Suppressor macrophage treated with lipopolysaccharide for 4 hours (primary cell): ENCODE results near the gene N4BP3.

Source experiments
- DNase-seq: peaks from one replicate; pipeline ENCODE4 v3.0.0-alpha.2; 2020

N4BP3 gene

DNA sequence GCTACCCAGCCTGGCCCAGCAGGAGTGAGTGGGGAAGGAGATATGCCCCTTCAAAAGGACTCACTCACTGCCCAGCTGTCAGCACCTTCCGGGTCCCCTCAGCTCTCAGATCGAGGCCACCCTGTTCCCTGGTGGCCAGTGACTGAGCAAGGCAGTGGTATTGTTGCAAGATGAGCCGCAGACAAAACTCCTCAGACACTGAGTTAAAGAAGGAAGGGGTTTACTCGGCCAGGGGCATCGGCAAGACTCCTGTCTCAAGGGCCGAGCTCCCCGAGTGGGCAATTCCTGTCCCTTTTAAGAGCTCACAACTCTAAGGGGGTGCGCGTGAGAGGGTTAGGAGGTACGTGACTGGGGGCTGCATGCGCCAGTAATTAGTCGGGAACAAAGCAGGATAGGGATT lies 9.7 kb upstream of the N4BP3 start:
- DNase-seq, result no peak

DNA sequence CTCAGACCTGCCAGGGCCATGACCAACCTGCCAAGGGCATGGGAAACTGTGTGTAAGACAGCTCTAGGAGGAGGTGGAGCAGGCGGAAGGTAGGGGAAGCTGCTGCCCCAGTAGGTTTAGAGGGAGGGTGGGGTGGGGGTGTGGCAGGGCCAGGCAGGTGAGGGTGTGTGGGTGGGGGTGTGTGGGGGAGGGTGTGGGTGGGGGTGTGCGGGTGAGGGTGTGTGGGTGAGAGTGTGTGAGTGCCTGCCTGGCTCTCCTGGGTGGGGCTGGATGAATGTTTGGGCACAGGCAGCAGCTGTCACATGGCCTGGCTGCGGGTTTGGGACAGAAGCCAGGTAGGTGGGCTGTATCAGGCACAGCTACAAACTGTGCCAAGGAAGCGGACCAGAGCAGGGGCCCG lies 8.8 kb upstream of the N4BP3 start:
- DNase-seq, result no peak

DNA sequence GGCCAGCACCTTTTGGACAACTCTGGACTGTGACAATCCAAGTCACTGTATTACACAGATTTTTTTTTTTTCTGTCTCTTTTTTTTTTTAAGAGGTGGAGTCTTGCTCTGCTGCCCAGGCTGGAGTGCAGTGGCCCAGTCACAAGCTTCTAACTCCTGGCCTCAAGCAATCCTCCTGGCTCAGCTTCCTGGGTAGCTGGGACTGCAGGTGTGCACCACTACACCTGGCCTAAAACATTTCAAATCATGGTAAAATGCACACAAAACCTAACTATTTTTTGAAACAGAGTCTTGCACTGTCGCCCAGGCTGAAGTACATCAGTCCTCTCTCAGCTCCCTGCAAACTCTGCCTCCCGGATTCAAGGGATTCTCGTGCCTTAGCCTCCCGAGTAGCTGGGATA lies 7.2 kb upstream of the N4BP3 start:
- DNase-seq, result no peak

DNA sequence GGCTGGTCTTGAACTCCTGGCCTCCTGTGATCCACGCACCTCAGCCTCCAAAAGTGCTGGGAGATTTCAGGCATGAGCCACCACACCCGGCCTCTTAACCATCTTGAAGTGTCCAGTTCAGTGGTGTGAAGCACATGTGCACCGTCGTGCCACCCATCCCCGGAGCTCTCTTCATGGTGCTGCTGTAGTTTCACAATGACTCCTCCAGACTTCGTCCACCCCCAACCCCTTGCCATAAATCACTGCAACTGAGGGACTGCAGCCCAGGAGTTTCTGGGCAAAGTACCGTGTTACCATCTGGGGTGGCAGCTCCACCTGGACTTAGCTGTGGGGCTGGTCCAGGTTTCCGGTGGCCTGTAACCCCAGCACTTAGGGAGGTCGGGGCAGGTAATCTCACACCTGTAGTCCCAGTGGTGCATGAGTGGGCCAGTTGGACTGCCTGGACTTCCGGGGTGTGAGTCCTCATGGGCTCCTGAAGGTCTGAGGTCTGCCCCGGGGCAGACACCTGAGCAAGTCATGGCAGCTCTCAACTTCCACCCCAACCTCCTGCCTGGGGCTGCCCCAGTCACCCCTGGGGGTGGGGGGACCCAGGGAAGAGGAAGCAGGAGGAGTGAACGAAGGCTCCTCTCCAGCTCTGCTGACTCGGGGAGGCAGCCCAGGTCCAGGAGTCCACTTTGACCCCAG lies 6.6 kb upstream of the N4BP3 start:
- no peak for DNase-seq

DNA sequence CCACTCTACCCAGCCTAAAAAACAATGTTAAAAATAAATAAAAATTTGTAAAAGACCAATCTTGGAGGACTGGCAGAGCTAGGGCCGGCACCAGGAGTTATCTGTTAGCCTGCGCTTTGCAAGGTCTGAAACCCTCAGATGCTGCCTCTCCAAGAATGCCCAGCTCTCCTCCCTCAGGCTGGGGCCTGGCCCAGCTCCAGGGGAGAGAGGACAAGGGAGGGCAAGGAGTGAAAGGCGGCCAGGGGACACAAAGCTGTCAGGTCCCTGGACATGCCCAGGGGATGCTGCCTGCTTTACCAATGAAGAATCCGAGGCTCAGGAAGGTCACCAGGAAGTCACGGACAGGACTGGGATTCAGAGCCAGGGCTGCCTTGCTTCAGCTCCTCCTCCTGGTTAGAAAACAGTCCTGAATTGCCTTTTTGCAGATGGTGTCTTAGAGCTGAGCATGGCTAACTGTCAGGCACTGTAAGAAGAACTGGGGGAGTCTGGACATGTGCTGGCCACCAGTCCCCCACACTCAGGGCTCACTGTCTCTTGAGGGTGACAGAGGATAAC lies 5.5 kb upstream of the N4BP3 start:
- no peak for DNase-seq

DNA sequence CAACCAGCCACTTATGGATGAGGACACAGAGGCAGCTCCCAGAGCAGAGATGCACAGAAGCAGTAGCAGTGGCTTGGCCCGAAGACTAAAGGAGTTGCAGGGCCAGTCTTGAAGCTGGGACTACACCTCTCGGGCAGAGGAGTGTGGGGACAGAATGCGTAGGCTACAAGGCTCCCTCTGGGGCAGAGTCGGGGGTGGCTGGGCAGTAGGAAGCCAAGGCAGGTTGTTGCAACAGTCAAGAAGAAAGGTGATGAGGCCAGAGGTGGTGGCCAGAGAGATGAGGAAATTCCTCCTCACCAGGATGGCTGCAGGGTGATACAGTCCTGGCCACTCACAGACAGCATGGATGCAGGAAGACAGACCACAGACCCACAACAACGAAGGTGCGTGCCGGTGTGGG lies 4.9 kb upstream of the N4BP3 start:
- no peak for DNase-seq

DNA sequence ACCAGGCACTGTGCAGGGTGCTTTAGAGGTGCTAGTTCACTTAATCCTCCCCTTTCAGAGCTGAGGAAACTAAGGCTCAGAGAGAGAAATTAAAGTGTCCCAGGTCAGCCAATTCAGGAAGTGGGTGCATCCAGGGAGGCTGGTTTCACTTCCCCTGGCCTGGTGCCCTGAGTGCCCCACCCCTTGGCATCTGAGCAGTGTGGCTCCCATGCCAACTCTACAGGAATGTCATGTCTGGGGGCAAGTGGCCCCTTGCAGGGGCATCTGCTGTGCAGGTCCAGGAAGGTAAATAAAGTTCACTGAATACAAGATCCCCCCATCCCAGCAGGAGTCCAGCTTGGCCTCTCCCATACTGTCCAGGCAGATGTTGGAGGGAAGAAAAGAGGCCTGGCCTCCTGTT lies 4.4 kb upstream of the N4BP3 start:
- DNase-seq, result peak; percentile 37

DNA sequence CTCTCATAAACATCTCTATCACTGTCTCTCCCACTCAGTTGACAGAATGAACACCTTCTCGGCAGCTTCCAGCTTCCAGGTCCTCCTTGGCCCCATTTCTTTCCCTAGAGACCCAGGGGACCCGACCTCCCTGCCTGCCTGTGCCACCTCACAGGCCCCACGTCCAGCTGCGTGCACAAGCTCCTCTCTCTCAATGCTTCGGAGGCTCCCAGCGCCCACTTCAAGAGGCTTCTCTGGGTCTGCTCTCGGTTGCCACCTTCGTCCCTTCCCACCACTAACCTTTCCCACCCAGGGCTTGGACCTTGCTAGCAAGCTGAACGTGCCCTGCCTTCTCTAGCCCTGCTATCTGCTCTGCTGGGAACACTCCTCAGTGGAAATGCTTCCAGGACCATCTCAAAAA lies 2.8 kb upstream of the N4BP3 start:
- no peak for DNase-seq

DNA sequence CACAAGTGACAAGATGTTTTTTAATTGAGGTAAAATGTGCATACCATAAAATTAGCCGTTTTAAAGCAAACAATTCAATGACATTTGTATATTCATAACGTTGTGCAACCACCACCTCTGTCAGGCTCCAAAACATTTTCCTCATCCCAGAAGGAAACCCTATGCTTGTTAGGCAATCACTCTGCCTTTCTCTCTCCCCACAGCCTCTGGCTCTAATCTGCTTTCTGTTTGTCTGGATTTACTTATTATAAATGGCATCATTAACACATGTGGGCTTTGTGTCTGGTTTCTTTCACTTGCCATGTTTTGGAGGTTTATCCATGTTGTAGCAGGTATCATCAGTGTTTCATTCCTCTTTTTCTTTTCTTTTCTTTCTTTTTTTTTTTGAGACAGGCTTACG lies 1.4 kb upstream of the N4BP3 start:
- DNase-seq, result peak; percentile 25

DNA sequence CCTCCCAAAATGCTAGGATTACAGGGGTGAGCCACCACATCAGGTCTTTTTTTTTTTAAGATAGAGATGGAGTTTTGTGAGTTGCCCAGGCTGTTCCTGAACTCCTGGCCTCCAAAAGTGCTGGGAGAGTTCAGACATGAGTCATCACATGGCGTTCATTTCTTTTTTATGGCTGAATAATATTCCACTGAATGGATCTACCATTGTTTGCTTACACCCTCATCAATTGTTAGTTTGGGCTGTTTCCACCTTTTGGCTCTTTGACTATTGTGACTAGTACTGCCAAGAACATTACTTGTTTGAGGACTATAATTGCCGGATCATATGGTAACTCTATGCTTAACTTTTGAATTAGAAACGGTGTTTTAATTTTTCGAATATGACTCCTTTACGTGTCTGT lies 787 bp upstream of the N4BP3 start:
- DNase-seq, result no peak

DNA sequence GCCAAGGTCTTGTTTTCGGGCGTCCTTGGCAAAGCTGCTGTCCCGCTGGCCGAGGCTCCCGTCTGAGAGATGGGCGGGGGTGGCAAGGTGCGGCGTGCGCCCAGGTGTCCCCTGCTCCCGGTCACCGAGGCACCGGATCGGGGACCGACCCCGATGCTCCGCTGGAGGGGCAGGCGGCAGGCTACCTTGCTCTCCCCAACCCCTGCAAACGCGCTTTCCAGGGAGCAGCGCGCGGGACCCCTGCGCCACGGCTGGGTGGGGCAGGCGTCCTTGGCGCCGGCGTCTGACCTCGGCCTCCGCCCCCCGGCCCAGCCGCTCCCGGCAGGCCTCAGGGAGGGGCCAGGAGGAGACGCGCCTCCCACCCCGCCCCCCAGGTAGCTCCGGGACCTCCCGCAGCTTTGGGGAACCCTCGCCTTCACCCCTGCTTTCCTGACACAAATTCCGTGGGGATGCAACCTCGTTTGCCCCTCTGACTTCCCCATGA lies 551 bp downstream of the N4BP3 start:
- DNase-seq, result no peak

DNA sequence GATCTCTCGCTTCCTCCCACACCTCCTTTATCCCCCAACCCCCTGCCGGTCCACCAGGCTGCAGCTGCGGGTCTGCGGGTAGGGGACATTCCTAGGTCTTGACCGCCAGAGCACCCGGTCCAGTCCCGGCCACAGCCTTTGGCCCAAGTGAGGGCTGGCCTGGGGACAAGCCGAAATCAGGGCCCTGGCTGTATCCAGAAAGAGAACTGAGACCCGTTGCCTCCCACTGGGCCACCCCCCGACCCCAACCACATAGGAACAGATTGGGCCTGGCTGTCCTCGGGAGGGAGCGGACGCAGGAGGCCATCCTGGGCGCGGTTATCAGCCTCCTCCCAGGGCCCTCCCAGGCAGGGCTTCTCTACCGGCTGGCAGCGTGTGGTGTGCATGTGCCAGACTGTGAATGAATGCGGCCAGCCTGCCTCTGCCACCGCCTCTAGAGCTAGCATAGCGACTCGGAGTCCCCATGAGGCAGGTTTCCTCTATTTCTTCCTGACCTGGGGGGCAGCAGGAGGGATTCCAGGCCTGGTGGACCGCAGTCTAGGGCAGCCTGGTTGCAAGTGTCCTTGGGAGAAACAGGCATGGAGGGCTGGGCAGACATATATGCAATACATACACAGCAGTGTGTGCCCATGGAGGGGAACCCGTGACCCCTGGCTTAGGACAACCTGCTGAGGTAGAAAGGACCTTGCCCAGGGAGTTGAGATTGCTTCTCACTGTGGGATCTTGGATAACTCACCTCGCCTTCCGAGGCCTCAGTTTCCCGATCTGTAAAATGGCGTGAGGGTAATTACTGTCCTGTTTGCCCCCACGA lies 1.2 kb downstream of the N4BP3 start:
- no peak for DNase-seq

DNA sequence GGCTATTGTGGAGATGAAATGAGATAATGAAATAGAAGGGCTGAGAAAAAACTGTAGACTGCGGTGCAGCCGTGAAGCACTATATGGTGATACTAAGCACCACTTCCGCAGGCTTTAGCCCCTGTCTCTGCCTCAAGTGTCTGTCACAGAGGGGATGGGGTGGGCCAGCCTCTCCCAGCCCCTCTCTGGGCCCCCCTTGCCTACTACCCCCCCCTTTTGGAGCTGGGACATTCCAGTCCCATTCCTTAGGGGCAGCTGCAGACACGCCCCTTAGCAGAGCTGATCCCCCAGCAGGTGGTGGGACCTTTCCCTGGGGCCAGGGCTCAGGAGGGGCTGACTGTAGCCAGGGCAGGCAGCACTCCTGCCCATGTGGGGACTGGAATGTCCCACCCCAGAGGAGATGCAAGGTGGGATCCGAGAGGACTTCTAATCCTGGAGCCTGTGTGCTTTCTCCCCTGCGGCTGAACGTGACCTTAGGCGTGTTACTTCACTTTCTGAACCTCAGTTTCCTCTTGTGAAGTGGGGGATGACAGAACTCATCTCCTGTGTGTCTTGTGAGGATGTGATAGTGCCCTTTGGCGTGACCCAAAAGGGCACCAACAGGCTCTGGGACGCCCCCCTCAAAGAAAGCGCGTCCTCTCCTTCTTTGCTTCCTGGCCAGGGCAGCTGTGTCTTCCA lies 1.9 kb downstream of the N4BP3 start:
- no peak for DNase-seq

DNA sequence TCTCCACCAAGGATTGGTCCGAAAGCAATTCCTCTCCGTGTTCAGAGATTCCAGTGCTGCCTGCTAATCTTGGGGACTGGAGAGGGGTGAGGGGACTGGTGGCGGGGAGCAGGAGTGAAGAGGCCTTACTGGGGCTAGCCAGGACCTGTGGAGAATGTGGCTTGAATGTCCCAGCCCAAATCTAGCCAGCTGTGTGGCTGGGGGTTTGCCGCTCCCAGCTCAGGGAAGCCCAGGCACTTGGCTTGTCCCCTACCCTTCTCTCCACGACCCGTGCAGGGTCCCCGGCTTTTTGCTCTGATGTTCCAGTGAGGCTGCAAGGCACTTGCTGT lies 2.4 kb downstream of the N4BP3 start:
- no peak for DNase-seq

DNA sequence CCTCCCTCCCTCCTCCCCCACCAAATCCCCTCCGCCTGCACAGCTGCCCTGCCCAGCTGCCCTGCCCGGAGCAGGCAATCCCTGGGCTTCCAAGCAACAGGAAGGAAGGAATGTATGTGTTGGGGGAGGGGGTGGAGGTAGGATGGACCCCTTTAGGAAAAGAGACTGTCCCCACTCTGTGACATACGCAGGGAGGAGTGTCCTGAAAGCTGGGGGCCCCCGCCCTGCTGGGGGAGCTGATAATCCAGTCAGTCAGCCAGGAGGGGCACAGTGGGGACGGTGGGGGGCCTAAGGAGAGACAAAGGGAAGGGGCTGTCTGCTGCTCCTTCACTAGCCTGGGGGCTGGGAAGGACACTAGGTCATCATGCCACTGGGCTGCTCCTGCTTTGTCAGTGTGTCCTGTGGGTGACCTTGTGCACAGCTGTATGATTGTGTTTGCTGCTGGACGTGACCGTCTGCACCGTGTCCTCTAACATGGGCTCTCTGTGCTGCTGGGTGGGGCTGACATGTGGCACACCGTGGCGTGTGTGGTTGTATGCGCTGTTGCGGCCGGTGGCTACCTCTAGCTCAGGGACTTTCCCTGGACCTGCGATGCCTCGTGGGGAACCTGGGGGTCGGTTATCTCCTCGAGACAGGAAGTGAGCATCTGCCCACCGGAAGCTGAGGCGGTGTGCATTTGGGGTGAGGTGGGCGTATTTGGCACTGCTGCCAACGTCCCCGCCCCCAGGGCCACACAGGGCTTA lies 3.0 kb downstream of the N4BP3 start:
- no peak for DNase-seq

DNA sequence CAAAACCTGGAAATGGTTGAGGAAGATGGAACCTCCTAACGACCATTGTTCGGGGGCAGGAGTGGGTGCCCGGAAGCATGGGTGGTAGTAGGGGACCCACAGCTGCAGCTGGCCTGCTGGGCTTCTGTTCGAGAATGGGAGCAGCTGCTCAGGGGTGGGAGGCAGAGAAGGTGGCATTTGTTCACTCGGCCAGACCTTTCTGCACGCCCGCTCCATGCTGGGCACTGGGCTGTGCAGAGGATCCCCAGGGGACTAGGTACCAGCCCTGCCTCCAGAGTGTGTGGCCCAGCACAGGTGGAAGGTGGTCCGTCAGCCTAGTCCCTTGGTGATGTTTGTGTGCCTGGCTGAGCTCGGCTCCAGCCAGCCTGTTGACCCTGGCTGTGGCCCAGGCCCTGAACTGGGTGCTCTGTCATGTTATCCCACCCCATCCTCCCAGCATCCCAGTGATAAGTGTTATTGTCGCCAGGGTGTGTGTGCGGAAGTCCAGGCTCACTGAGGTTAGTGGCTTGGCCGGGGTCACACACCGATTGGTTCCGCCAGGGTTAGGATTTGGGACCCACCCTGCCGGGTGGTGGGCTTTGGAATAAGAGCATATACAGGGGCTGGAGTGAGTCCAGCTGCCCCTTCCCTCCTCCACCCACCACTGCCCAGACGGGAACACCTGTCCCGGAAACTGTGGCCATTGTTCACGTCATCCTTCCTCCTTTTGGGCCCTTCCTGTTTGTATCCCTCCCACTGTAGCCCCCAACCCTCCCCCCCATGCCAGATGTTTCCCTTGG lies 4.8 kb downstream of the N4BP3 start:
- no peak for DNase-seq

DNA sequence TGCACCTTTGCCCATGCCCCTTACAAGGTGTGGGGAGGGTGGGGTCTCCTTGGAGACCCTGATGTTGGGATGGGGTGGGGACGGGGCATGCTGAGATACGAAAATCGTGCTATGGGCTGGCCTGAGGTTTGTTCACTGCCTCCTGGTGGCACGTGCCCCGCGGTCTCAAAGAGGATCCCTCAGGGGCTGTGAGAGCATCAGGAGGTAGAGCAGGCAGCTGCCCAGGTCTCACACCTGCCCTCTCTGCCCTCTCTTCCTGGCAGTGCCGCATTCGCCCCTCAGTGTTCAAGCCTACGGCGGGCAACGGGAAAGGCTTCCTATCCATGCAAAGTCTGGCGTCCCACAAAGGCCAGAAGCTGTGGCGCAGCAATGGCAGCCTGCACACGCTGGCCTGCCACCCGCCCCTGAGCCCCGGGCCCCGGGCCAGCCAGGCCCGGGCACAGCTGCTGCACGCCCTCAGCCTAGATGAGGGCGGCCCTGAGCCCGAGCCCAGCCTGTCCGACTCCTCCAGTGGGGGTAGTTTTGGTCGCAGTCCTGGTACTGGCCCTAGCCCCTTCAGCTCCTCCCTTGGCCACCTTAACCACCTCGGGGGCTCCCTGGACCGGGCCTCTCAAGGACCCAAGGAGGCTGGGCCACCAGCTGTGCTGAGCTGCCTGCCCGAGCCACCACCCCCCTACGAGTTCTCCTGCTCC lies 6.7 kb downstream of the N4BP3 start:
- no peak for DNase-seq

DNA sequence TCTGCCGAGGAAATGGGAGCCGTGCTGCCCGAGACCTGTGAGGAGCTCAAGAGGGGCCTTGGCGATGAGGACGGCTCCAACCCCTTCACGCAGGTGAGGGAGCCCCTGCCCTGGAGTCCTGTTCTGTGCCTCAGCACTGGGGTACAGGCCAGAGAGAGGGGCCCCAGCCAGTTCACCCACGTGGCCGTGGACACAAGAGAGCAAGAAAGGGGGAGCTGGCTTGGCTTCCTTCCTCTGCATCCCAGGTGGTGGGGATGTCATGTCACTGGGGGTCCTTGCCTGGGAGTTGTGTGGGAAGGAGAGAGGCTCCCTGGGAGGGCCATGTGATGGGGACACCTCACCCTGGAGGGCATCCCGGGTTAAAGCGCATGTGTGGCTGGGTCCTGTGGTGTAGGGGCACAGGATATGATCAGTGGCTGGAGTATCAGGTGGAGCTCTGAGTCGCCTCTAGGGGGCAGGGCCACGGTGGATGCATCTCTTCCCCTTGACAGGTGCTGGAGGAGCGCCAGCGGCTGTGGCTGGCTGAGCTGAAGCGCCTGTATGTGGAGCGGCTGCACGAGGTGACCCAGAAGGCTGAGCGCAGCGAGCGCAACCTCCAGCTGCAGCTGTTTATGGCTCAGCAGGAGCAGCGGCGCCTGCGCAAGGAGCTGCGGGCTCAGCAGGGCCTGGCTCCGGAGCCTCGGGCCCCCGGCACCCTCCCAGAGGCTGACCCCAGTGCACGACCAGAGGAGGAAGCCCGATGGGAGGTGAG lies 7.5 kb downstream of the N4BP3 start:
- DNase-seq, result peak; percentile 32

DNA sequence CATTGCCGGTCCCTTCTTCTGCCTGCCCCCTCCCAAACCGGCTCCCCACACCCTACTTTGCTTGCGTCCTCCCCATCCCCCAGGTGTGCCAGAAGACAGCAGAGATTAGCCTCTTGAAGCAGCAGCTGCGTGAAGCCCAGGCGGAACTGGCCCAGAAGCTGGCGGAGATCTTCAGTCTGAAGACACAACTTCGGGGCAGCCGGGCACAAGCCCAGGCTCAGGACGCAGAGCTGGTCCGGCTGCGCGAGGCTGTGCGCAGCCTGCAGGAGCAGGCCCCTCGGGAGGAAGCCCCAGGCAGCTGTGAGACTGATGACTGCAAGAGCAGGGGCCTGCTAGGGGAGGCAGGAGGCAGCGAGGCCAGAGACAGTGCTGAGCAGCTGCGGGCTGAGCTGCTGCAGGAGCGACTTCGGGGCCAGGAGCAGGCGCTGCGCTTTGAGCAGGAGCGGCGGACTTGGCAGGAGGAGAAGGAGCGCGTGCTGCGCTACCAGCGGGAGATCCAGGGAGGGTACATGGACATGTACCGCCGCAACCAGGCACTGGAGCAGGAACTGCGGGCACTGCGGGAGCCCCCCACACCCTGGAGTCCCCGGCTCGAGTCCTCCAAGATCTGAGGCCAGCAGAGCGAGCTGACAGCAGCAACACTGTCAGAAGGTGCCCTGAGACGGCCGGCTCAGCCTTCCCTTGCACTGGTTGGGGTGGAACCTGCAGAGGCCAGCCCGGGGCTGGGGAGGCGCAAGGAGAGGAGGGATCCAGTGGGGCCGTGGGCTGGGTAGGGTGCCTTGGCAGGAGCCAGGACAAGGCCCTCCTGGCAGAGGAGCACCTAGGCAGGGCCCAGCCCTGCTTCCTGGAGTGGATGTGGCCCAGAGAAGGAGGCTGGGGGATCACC lies 8.3 kb downstream of the N4BP3 start:
- no peak for DNase-seq

DNA sequence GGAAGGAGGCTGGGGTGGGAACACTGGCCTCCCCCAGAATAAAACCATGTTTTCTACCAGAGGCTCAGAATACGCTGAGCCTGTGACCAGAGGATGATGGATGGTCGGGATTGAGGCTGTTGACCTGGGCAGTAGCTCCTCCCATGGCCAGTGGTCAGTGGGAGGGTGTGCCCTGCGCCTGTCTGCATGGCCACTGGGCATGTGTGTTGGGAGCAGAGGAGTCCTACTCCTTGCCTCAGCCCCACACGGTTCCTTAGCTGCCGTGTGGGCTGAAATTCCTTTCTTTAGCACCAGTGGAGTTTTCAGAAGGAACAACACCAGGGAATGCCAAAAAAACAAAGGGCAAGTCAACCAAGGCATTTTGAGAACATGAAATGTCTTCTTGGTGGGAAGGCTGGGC lies 9.0 kb downstream of the N4BP3 start:
- no peak for DNase-seq
